A549 (cell line): Measurements from ENCODE around the gene PCDHA5. TPM values are rescaled to one million over a fixed set of nuclear protein-coding genes. Genes with fewer than 3 reads are reported as not detected.

ENCODE experiments used
- ATAC-seq, 2 experiments: fragments of 200-7000 bp in 1 of 2; fragments of >200 bp in 1 of 2; cut with Nextera tagmentation in 1 of 2; cut with Tn5 transposase in 1 of 2; 3 replicates each; pipeline versions ENCODE4 v1.8.0 to v1.9.1; 2018 to 2020; ENCODE audit warnings: mild to moderate bottlenecking in 1 of 2, moderate library complexity in 1 of 2
- CTCF ChIA-PET: fragments of 300-600 bp; sonication (Branson Sonifier 250); formaldehyde crosslinking; extraction: SDS; loops from one replicate; lab custom pipeline; 2021; ENCODE audit warnings: antibody characterized with exemption, inconsistent platforms; lab: Yijun Ruan, JAX
- POLR2A ChIA-PET: fragments of 350-600 bp; formaldehyde crosslinking; extraction: SDS; loops from one replicate; lab custom pipeline; 2021; ENCODE audit warnings: antibody characterized with exemption, inconsistent platforms; lab: Yijun Ruan, JAX
- DNase-seq, 2 experiments: peaks; one replicate each; pipeline versions ENCODE4 v3.0.0 to v3.0.0-alpha.2; 2011 to 2016; ENCODE audit warnings: low read depth in 1 of 2, low spot score in 1 of 2
- FAIRE-seq: peaks from 2 replicates; lab custom pipeline; 2011; peaks lifted over from hg19 to GRCh38; lab: Jason Lieb, UNC
- H3K27ac ChIP-seq, 2 experiments: fragments of >200 bp; sonication (Bioruptor Twin); formaldehyde crosslinking; 3 replicates each; pipeline ENCODE4 v1.5.1; 2016 to 2017
- H3K4me1 ChIP-seq: fragments of >200 bp; sonication (Bioruptor Twin); formaldehyde crosslinking; 3 replicates; pipeline ENCODE4 v1.6.1; 2016
- H3K4me2 ChIP-seq: fragments of >200 bp; sonication (Bioruptor Twin); formaldehyde crosslinking; 3 replicates; pipeline ENCODE4 v1.6.1; 2016
- H3K4me3 ChIP-seq: fragments of >200 bp; sonication (Bioruptor Twin); formaldehyde crosslinking; 3 replicates; pipeline ENCODE4 v1.5.1; 2016
- H3K9me3 ChIP-seq: fragments of >200 bp; sonication (Bioruptor Twin); formaldehyde crosslinking; 3 replicates; pipeline ENCODE4 v1.6.1; 2016
- ESRRA ChIP-seq: fragments of 150-350 bp; IDR thresholded peaks from 2 replicates; pipeline ENCODE4 v1.6.1; 2014; ENCODE audit warnings: mild to moderate bottlenecking, low read length, borderline replicate concordance
- JUNB ChIP-seq: fragments of >200 bp; sonication (Bioruptor Twin); formaldehyde crosslinking; IDR thresholded peaks from 2 replicates; pipeline ENCODE4 v1.6.1; 2016
- MAFK ChIP-seq: fragments of 450-650 bp; IDR thresholded peaks from 2 replicates; pipeline ENCODE4 v1.6.1; 2014; ENCODE audit not compliant: partially characterized antibody
- MAX ChIP-seq: IDR thresholded peaks from 2 replicates; pipeline ENCODE4 v1.6.1; 2012
- PBX3 ChIP-seq: IDR thresholded peaks from 2 replicates; pipeline ENCODE4 v1.6.1; 2012
- RAD21 ChIP-seq, 2 experiments: fragments of >200 bp in 1 of 2; sonication (Bioruptor Twin) in 1 of 2; formaldehyde crosslinking in 1 of 2; IDR thresholded peaks in 1 of 2; conservative IDR thresholded peaks in 1 of 2; 2 replicates in 1 of 2; 3 replicates in 1 of 2; pipeline ENCODE4 v1.6.1; 2012 to 2018; ENCODE audit warnings: inconsistent platforms in 1 of 2
- RFX5 ChIP-seq: fragments of 450-650 bp; IDR thresholded peaks from 2 replicates; pipeline ENCODE4 v1.7.1; 2014; ENCODE audit warnings: antibody characterized with exemption, mild to moderate bottlenecking, moderate library complexity
- RNF2 ChIP-seq: fragments of 200-600 bp; sonication (generic); IDR thresholded peaks from 2 replicates; pipeline ENCODE4 v1.6.1; 2016; ENCODE audit warnings: low read depth, mild to moderate bottlenecking, antibody characterized with exemption, moderate library complexity, borderline replicate concordance
- SMC3 ChIP-seq: fragments of >200 bp; sonication (Bioruptor Twin); formaldehyde crosslinking; IDR thresholded peaks from 3 replicates; pipeline ENCODE4 v1.6.1; 2018; ENCODE audit warnings: inconsistent platforms
- TP53 ChIP-seq: fragments of 250-450 bp; sonication (Bioruptor Pico); IDR thresholded peaks from 2 replicates; pipeline ENCODE4 v1.5.0; 2021; ENCODE audit warnings: mild to moderate bottlenecking, moderate library complexity
- ZC3H11A ChIP-seq: fragments of 450-650 bp; IDR thresholded peaks from 2 replicates; pipeline ENCODE4 v1.6.1; 2014; ENCODE audit warnings: antibody characterized with exemption, mild to moderate bottlenecking
- WGBS: methylation state at CpG from one replicate; pipeline ENCODE4 v1.1.6; 2017; ENCODE audit errors: missing lambda C conversion rate; 5-methylcytosine and 5-hydroxymethylcytosine counted together
- polyA minus RNA-seq: library from RNA; depleted of rRNA, polyadenylated mRNA; stranded (reverse); fragments of >200 nt; gene quantifications from 2 replicates; pipeline ENCODE4 v1.2.3, GENCODE V29; 2011; rRNA and poly(A)+ RNA removed
- polyA plus RNA-seq, 4 experiments: library from polyadenylated mRNA; depleted of rRNA in 3 of 4; stranded (reverse); fragments of >200 nt; fragmentation: RNase III in 1 of 4; extraction: RNeasy Plus Mini Kit Qiagen cat#74134 plus additional on column Dnase treatment in 1 of 4; gene quantifications; 2 replicates in 3 of 4; 3 replicates in 1 of 4; pipeline ENCODE4 v1.2.3, GENCODE V29; 2011 to 2017
- TF ChIP-seq, protein P1 (sequence below): fragments of >200 bp; sonication (Bioruptor Twin); formaldehyde crosslinking; IDR thresholded peaks from 3 replicates; pipeline ENCODE4 v1.5.1; 2016
- TF ChIP-seq, protein P2 (sequence below): fragments of >200 bp; sonication (Bioruptor Twin); formaldehyde crosslinking; IDR thresholded peaks from 3 replicates; pipeline ENCODE4 v1.6.1; 2016
- TF ChIP-seq, protein P3 (sequence below): fragments of 250-450 bp; sonication (Bioruptor Pico); IDR thresholded peaks from 2 replicates; pipeline ENCODE4 v1.5.0; 2021; ENCODE audit warnings: mild to moderate bottlenecking, moderate library complexity, borderline replicate concordance

The PCDHA5 gene
- polyA plus RNA-seq (2011; rRNA removed): 0.32 and 0.62 TPM in 2 replicates
- polyA plus RNA-seq (2012; cell fraction: cytosol; rRNA removed): 0.13 and 0.15 TPM in 2 replicates
- 0.41 and 0.43 TPM in 2 replicates for polyA plus RNA-seq (2012; cell fraction: nucleus; rRNA removed)
- polyA plus RNA-seq (2017; fragmentation: RNase III; extraction: RNeasy Plus Mini Kit Qiagen cat#74134 plus additional on column Dnase treatment): 0.64 to 0.84 TPM (median 0.78 TPM) in 3 replicates
- 0.79 and 1.4 TPM in 2 replicates for polyA minus RNA-seq

DNA sequence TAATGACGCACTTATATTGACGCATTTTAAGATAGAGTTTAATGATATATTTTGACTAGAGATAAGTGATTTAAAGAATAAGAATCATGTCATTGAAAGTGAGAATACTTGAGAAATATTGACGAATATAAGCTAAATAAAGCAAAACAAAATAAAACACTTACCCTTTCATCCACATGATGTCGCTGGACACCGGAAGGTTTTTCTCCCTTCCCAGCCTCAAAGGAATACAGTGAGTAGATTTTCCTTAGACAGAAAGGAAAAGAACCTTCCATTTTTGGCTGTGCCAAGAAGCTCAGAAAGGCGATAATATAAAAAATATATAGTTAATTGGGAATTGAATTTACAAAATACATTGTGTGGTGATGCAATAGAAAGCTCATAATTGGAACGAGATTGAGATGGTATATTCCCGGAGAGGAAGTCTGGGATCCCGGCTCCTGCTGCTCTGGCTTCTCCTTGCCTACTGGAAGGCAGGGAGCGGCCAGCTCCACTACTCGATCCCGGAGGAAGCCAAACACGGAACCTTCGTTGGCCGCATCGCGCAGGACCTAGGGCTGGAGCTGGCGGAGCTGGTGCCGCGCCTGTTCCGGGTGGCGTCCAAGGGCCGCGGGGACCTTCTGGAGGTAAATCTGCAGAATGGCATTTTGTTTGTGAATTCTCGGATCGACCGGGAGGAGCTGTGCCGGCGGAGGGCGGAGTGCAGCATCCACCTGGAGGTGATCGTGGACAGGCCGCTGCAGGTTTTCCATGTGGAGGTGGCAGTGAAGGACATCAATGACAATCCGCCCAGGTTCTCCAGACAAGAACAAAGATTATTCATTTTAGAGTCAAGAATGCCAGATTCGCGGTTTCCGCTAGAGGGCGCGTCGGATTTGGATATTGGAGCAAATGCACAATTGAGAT lies at the start of gene PCDHA5:
PCDHA5 (plus strand) TSS at position 239 of the 906 bp plus-strand sequence.
- ATAC-seq (peak; percentile 85 to 92), DNase-seq (peak; percentile 69 to 73), FAIRE-seq (peak; percentile 85)
- peak within 1 kb of the TSS; percentile 53 to 74 for H3K27ac ChIP-seq
- ChIA-PET POLR2A (interaction anchor here (1.2 to 1.8 kb wide), 2 partner anchors 105 to 219 kb away, joined by 5 to 17 read pairs; partner anchors contain the start of gene PCDHAC1), CTCF (interaction anchor here (0.6 to 4.8 kb wide), 44 partner anchors 12 to 593 kb away, joined by 3 to 74 read pairs (median 4); partner anchors contain the start of genes PCDHA12, PCDHA2, PCDHA3 and PCDHA4)
- peak within 1 kb of the TSS; percentile 70 for H3K4me2 ChIP-seq
- TF ChIP-seq RAD21 (conservative IDR thresholded peaks at IDR 0.05 in 1 of 2, IDR thresholded peaks at IDR 0.05 in 1 of 2) (peak; percentile 43 to 65; a peak in 4 of 5 replicates), RNF2 (no peak), MAX (peak; percentile 28; the same call in 1 of the 2 replicates), ESRRA (no peak), MAFK (peak; percentile 51), SMC3 (peak; percentile 41; the same call in 1 of the 3 replicates)
- TF ChIP-seq, protein P1, sequence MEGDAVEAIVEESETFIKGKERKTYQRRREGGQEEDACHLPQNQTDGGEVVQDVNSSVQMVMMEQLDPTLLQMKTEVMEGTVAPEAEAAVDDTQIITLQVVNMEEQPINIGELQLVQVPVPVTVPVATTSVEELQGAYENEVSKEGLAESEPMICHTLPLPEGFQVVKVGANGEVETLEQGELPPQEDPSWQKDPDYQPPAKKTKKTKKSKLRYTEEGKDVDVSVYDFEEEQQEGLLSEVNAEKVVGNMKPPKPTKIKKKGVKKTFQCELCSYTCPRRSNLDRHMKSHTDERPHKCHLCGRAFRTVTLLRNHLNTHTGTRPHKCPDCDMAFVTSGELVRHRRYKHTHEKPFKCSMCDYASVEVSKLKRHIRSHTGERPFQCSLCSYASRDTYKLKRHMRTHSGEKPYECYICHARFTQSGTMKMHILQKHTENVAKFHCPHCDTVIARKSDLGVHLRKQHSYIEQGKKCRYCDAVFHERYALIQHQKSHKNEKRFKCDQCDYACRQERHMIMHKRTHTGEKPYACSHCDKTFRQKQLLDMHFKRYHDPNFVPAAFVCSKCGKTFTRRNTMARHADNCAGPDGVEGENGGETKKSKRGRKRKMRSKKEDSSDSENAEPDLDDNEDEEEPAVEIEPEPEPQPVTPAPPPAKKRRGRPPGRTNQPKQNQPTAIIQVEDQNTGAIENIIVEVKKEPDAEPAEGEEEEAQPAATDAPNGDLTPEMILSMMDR: peak; percentile 63
- no peaks in the 10 kb centered on the region for H3K9me3 ChIP-seq
- WGBS: 16% methylated on average over 39 of the region's 39 CpGs
- H3K4me1 ChIP-seq: no peaks in the 10 kb centered on the region
- H3K4me3 ChIP-seq: peak within 1 kb of the TSS; percentile 57

DNA sequence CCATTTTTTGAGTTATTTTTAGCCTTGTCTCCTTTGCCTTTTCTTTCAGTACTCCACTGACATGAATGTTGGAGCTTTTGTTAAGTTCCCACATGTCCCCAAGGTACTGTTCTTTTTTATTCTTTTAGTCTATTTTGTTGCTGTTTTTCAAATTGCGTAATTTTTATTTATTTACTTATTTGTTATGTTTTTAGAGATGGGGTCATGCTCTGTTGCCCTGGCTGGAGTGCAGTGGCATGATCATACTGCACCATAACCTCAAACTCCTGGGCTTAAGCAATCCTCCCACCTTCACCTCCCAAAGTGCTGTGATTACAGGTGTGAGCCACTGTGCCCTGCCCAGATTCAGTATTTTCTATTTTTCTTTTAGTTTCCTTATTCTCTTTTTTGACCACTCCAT lies 40.9 kb upstream of the PCDHA5 start:
- ATAC-seq (no peak), DNase-seq (no peak), FAIRE-seq (no peak)
- H3K27ac ChIP-seq: no peak overlapping the region
- ChIA-PET CTCF (interaction anchor here (2.4 kb wide), 1 partner anchor 26 kb away, joined by 8 read pairs; the partner anchor contains the start of gene PCDHA4), POLR2A (no interaction called here)
- H3K4me1 ChIP-seq: no peaks in the 10 kb centered on the region
- no peak overlapping the region for H3K4me2 ChIP-seq
- peaks cover 56% of the 10 kb centered on the region for H3K9me3 ChIP-seq
- WGBS: 6% methylated on average over 1 of the region's 1 CpG
- TF ChIP-seq, protein P2, sequence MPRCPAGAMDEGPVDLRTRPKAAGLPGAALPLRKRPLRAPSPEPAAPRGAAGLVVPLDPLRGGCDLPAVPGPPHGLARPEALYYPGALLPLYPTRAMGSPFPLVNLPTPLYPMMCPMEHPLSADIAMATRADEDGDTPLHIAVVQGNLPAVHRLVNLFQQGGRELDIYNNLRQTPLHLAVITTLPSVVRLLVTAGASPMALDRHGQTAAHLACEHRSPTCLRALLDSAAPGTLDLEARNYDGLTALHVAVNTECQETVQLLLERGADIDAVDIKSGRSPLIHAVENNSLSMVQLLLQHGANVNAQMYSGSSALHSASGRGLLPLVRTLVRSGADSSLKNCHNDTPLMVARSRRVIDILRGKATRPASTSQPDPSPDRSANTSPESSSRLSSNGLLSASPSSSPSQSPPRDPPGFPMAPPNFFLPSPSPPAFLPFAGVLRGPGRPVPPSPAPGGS: no peak
- TF ChIP-seq, protein P3, sequence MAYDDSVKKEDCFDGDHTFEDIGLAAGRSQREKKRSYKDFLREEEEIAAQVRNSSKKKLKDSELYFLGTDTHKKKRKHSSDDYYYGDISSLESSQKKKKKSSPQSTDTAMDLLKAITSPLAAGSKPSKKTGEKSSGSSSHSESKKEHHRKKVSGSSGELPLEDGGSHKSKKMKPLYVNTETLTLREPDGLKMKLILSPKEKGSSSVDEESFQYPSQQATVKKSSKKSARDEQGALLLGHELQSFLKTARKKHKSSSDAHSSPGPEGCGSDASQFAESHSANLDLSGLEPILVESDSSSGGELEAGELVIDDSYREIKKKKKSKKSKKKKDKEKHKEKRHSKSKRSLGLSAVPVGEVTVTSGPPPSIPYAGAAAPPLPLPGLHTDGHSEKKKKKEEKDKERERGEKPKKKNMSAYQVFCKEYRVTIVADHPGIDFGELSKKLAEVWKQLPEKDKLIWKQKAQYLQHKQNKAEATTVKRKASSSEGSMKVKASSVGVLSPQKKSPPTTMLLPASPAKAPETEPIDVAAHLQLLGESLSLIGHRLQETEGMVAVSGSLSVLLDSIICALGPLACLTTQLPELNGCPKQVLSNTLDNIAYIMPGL (CRISPR knock-in tag): no peak
- TF ChIP-seq JUNB (no peak), PBX3 (no peak), ESRRA (no peak), ZC3H11A (no peak), TP53 (CRISPR knock-in tag) (no peak), RFX5 (no peak)
- no peak overlapping the region for H3K4me3 ChIP-seq
